Loucy (cell line): Measurements from ENCODE around the gene TMEM51.

Source experiments
- H2AFZ ChIP-seq: fragments of 200-600 bp; sonication (generic); 2 replicates; pipeline ENCODE4 v1.6.0; 2016; ENCODE audit warnings: antibody characterized with exemption, mild to moderate bottlenecking, low read length, moderate library complexity
- H3F3A ChIP-seq: fragments of 200-600 bp; 2 replicates; pipeline ENCODE4 v1.6.0; 2016; ENCODE audit warnings: antibody characterized with exemption, low read depth, mild to moderate bottlenecking
- H3K27me3 ChIP-seq: fragments of 200-600 bp; sonication (generic); 2 replicates; pipeline ENCODE4 v1.6.1; 2014; ENCODE audit warnings: low read length, mild to moderate bottlenecking; ENCODE audit not compliant: insufficient read depth, poor library complexity, severe bottlenecking
- H3K36me3 ChIP-seq: fragments of 200-600 bp; sonication (generic); 2 replicates; pipeline ENCODE4 v1.6.1; 2016; ENCODE audit warnings: low read length; ENCODE audit not compliant: insufficient read depth
- H3K4me1 ChIP-seq: fragments of 200-600 bp; sonication (generic); 2 replicates; pipeline ENCODE4 v1.5.1; 2014; ENCODE audit warnings: low read length, mild to moderate bottlenecking; ENCODE audit not compliant: insufficient read depth, poor library complexity, severe bottlenecking
- H3K4me2 ChIP-seq: fragments of 200-600 bp; sonication (generic); 2 replicates; pipeline ENCODE4 v1.6.0; 2014; ENCODE audit warnings: antibody characterized with exemption, low read length, low read depth, mild to moderate bottlenecking; ENCODE audit not compliant: poor library complexity, severe bottlenecking
- H3K4me3 ChIP-seq: fragments of 200-600 bp; sonication (generic); 2 replicates; pipeline ENCODE4 v1.5.1; 2014; ENCODE audit warnings: low read length, mild to moderate bottlenecking, mixed read lengths; ENCODE audit not compliant: poor library complexity, severe bottlenecking
- H3K79me2 ChIP-seq: fragments of 200-600 bp; sonication (generic); 2 replicates; pipeline ENCODE4 v1.6.1; 2014; ENCODE audit warnings: low read length; ENCODE audit not compliant: insufficient read depth
- H3K9ac ChIP-seq: fragments of 200-600 bp; sonication (generic); 2 replicates; pipeline ENCODE4 v1.6.0; 2014; ENCODE audit warnings: mild to moderate bottlenecking, low read depth, low read length, moderate library complexity; ENCODE audit not compliant: poor library complexity, severe bottlenecking
- H3K9me2 ChIP-seq: fragments of 200-600 bp; sonication (generic); replicated peaks from 2 replicates; pipeline ENCODE4 v1.6.1; 2016; ENCODE audit warnings: low read depth, low read length, mixed read lengths
- H3K9me3 ChIP-seq: fragments of 200-600 bp; sonication (generic); 2 replicates; pipeline ENCODE4 v1.6.1; 2014; ENCODE audit warnings: mild to moderate bottlenecking, antibody characterized with exemption, low read length, low read depth; ENCODE audit not compliant: insufficient read depth
- H4K20me1 ChIP-seq: fragments of 200-600 bp; sonication (generic); 2 replicates; pipeline ENCODE4 v1.6.0; 2014; ENCODE audit warnings: antibody characterized with exemption, low read length, mild to moderate bottlenecking; ENCODE audit not compliant: insufficient read depth, poor library complexity, severe bottlenecking
- EZH2phosphoT487 ChIP-seq: fragments of 200-600 bp; IDR thresholded peaks from 2 replicates; pipeline ENCODE4 v1.6.1; 2018; ENCODE audit warnings: antibody characterized with exemption, mild to moderate bottlenecking, moderate library complexity, borderline replicate concordance
- TF ChIP-seq, protein P1 (sequence below): fragments of 200-600 bp; sonication (generic); conservative IDR thresholded peaks from 2 replicates; pipeline ENCODE4 v1.5.1; 2014; ENCODE audit warnings: mild to moderate bottlenecking, antibody characterized with exemption, low read length

The TMEM51 gene

GRCh38 chr1:15128520-15129313 lies 24.8 kb upstream of the TMEM51 start:
- Histone ChIP-seq H3F3A (no peaks in the 10 kb centered on the region), H3K4me3 (no peak overlapping the region)

GRCh38 chr1:15129944-15130343 lies 23.6 kb upstream of the TMEM51 start:
- H3K27me3 ChIP-seq, result no peaks in the 10 kb centered on the region
- no peaks in the 10 kb centered on the region for H4K20me1 ChIP-seq
- no peak overlapping the region for H3K4me2 ChIP-seq
- no peaks in the 10 kb centered on the region for H3K4me1 ChIP-seq
- H3F3A ChIP-seq, result no peaks in the 10 kb centered on the region
- no peak overlapping the region for H3K4me3 ChIP-seq
- no peaks in the 10 kb centered on the region for H3K9me2 ChIP-seq
- H3K9ac ChIP-seq, result no peak overlapping the region
- H2AFZ ChIP-seq, result no peak overlapping the region
- H3K9me3 ChIP-seq, result no peaks in the 10 kb centered on the region
- TF ChIP-seq, protein P1, sequence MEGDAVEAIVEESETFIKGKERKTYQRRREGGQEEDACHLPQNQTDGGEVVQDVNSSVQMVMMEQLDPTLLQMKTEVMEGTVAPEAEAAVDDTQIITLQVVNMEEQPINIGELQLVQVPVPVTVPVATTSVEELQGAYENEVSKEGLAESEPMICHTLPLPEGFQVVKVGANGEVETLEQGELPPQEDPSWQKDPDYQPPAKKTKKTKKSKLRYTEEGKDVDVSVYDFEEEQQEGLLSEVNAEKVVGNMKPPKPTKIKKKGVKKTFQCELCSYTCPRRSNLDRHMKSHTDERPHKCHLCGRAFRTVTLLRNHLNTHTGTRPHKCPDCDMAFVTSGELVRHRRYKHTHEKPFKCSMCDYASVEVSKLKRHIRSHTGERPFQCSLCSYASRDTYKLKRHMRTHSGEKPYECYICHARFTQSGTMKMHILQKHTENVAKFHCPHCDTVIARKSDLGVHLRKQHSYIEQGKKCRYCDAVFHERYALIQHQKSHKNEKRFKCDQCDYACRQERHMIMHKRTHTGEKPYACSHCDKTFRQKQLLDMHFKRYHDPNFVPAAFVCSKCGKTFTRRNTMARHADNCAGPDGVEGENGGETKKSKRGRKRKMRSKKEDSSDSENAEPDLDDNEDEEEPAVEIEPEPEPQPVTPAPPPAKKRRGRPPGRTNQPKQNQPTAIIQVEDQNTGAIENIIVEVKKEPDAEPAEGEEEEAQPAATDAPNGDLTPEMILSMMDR, result no peak
- TF ChIP-seq EZH2phosphoT487, result no peak
- H3K79me2 ChIP-seq, result no peaks in the 10 kb centered on the region
- no peaks in the 10 kb centered on the region for H3K36me3 ChIP-seq

More at GRCh38 chr1:15128520-15129313, 24.8 kb upstream of the TMEM51 start:
- Histone ChIP-seq H3K27me3 (no peaks in the 10 kb centered on the region), H3K4me1 (no peaks in the 10 kb centered on the region), H4K20me1 (no peaks in the 10 kb centered on the region), H2AFZ (no peak overlapping the region), H3K4me2 (no peak overlapping the region), H3K9me2 (no peaks in the 10 kb centered on the region), H3K79me2 (no peaks in the 10 kb centered on the region), H3K9me3 (no peaks in the 10 kb centered on the region), H3K36me3 (no peaks in the 10 kb centered on the region), H3K9ac (no peak overlapping the region)
- TF ChIP-seq EZH2phosphoT487, result no peak
- TF ChIP-seq, protein P1, result peak; percentile 88

DNA sequence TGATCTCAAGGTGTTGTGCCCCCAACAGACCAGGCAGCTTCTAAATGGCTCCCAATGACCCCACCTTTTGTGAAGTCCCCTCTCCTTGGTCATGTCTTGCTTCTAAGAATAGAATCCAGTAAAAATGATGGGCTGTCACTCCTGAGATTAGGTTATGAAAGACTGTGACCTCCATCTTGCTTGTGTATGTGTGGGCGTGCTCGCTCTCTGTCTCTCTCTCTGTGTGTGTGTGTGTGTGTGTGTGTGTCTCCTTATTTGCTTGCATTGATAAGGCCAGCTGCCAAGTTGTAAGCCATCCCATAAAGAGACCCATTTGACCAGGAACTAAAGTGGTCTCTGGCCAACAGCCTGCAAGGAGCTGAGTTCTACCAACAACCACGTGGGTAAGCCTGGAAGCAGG lies 22.9 kb upstream of the TMEM51 start:
- Histone ChIP-seq H2AFZ (no peak overlapping the region), H3K4me2 (no peak overlapping the region), H3K36me3 (no peaks in the 10 kb centered on the region), H3K9ac (no peak overlapping the region), H3K4me3 (no peak overlapping the region), H3K9me3 (no peaks in the 10 kb centered on the region), H3K4me1 (no peaks in the 10 kb centered on the region), H4K20me1 (no peaks in the 10 kb centered on the region), H3K9me2 (no peaks in the 10 kb centered on the region), H3K79me2 (no peaks in the 10 kb centered on the region), H3F3A (no peaks in the 10 kb centered on the region), H3K27me3 (no peaks in the 10 kb centered on the region)
- TF ChIP-seq EZH2phosphoT487, result no peak
- TF ChIP-seq, protein P1, result no peak
